ENCODE data around the gene CA12.

Gene CA12

DNA sequence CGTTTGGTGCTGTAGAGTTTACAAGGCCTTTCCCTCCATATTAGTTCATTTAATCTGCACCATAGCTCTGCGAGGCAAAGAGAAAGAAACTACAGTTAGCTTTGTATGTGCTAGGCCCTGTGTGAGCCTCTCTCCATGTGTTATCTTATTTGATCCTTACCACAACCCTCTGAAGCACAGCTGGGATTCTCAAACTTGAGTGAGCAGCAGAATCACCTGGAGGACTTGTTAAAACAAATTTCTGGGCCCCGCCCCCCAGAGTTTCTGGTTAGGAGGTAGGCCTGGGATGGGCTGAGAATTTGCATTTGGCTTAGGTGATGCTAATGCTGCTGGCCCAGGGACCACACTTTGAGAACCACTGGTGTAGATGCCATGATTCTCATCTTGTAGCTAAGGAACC, 12.3 kb downstream of the CA12 start:
- TF ChIP-seq, protein P1, sequence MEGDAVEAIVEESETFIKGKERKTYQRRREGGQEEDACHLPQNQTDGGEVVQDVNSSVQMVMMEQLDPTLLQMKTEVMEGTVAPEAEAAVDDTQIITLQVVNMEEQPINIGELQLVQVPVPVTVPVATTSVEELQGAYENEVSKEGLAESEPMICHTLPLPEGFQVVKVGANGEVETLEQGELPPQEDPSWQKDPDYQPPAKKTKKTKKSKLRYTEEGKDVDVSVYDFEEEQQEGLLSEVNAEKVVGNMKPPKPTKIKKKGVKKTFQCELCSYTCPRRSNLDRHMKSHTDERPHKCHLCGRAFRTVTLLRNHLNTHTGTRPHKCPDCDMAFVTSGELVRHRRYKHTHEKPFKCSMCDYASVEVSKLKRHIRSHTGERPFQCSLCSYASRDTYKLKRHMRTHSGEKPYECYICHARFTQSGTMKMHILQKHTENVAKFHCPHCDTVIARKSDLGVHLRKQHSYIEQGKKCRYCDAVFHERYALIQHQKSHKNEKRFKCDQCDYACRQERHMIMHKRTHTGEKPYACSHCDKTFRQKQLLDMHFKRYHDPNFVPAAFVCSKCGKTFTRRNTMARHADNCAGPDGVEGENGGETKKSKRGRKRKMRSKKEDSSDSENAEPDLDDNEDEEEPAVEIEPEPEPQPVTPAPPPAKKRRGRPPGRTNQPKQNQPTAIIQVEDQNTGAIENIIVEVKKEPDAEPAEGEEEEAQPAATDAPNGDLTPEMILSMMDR (conservative IDR thresholded peaks at IDR 0.05; ENCODE audit: low read length) = no peak
- TF ChIP-seq EZH2phosphoT487 (IDR thresholded peaks at IDR 0.05; ENCODE audit: borderline replicate concordance) = no peak
- H3K27me3 ChIP-seq (ENCODE audit: insufficient read depth, low read length, poor library complexity, severe bottlenecking) = no peaks in the 10 kb centered on the region
- no peaks in the 10 kb centered on the region for H3K79me2 ChIP-seq (ENCODE audit: insufficient read depth, low read length)
- H4K20me1 ChIP-seq (ENCODE audit: insufficient read depth, low read length, poor library complexity, severe bottlenecking) = no peaks in the 10 kb centered on the region
- H3F3A ChIP-seq (ENCODE audit: low read depth) = no peaks in the 10 kb centered on the region
- no peaks in the 10 kb centered on the region for H3K9me2 ChIP-seq (replicated peaks; ENCODE audit: low read depth, low read length)
- peaks cover 10% of the 10 kb centered on the region for H3K4me1 ChIP-seq (ENCODE audit: insufficient read depth, low read length, poor library complexity, severe bottlenecking)
- no peaks in the 10 kb centered on the region for H3K36me3 ChIP-seq (ENCODE audit: insufficient read depth, low read length)
- H3K9me3 ChIP-seq (ENCODE audit: insufficient read depth, low read depth, low read length) = no peaks in the 10 kb centered on the region
- no peak overlapping the region for H3K4me3 ChIP-seq (ENCODE audit: low read length, poor library complexity, severe bottlenecking)
- H2AFZ ChIP-seq (ENCODE audit: low read length) = peak overlapping the region; percentile 66
- H3K4me2 ChIP-seq (ENCODE audit: low read depth, low read length, poor library complexity, severe bottlenecking) = no peak overlapping the region
- H3K9ac ChIP-seq (ENCODE audit: low read depth, low read length, poor library complexity, severe bottlenecking) = no peak overlapping the region

DNA sequence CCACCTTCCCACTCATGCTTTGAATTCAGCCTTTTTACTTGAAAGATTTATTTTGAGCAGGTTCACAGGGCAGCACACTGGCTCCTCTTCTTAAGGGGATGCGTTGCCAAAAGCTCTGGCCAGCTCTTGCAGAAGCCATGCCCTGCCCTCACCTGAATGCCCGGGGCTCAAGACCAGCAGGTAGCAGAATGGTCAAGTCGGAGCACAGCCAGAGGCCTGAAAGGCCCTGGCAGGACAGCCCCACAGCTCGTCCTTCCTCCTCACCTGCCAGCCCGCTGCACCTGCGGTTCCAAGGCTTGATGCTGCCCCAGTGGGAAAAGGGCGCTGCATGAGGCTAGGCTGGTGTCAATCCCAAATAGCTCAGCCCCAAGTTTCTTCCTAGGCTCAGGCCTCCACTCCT, 13.1 kb downstream of the CA12 start:
- no peak overlapping the region for H3K9ac ChIP-seq (ENCODE audit: low read depth, low read length, poor library complexity, severe bottlenecking)
- no peaks in the 10 kb centered on the region for H3K9me2 ChIP-seq (replicated peaks; ENCODE audit: low read depth, low read length)
- no peaks in the 10 kb centered on the region for H3K27me3 ChIP-seq (ENCODE audit: insufficient read depth, low read length, poor library complexity, severe bottlenecking)
- no peaks in the 10 kb centered on the region for H3K9me3 ChIP-seq (ENCODE audit: insufficient read depth, low read depth, low read length)
- no peak overlapping the region for H3K4me2 ChIP-seq (ENCODE audit: low read depth, low read length, poor library complexity, severe bottlenecking)
- H3K36me3 ChIP-seq (ENCODE audit: insufficient read depth, low read length) = no peaks in the 10 kb centered on the region
- H4K20me1 ChIP-seq (ENCODE audit: insufficient read depth, low read length, poor library complexity, severe bottlenecking) = no peaks in the 10 kb centered on the region
- no peak overlapping the region; the same call in 1 of the 2 replicates for H2AFZ ChIP-seq (ENCODE audit: low read length)
- H3F3A ChIP-seq (ENCODE audit: low read depth) = no peaks in the 10 kb centered on the region
- no peak overlapping the region for H3K4me3 ChIP-seq (ENCODE audit: low read length, poor library complexity, severe bottlenecking)
- no peaks in the 10 kb centered on the region for H3K79me2 ChIP-seq (ENCODE audit: insufficient read depth, low read length)
- TF ChIP-seq, protein P1 (conservative IDR thresholded peaks at IDR 0.05; ENCODE audit: low read length) = no peak
- TF ChIP-seq EZH2phosphoT487 (IDR thresholded peaks at IDR 0.05; ENCODE audit: borderline replicate concordance) = no peak
- H3K4me1 ChIP-seq (ENCODE audit: insufficient read depth, low read length, poor library complexity, severe bottlenecking) = peaks cover 10% of the 10 kb centered on the region

DNA sequence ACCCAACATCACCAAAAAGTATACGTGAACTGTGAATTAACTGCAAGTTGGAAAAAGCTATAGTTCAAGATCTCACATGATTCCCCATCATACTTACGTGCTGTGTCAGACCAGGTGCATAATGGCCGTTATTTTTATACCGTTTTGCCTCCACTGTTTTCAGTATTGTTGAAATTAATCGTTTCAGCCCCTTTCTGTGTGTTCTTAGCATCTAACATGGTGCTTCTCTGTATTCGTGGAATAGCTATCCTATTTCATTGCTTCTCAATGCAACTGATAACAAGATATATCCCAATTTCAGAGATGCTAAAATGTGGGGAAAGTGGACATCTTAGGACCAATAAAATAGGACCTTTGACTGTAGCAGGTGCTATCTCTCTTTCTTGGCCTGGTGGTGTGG, 13.7 kb downstream of the CA12 start:
- no peak overlapping the region for H3K9ac ChIP-seq (ENCODE audit: low read depth, low read length, poor library complexity, severe bottlenecking)
- H3F3A ChIP-seq (ENCODE audit: low read depth) = no peaks in the 10 kb centered on the region

More for the DNA sequence above, 13.7 kb downstream of the CA12 start:
- Histone ChIP-seq H3K27me3 (ENCODE audit: insufficient read depth, low read length, poor library complexity, severe bottlenecking) (no peaks in the 10 kb centered on the region), H3K36me3 (ENCODE audit: insufficient read depth, low read length) (no peaks in the 10 kb centered on the region), H3K79me2 (ENCODE audit: insufficient read depth, low read length) (no peaks in the 10 kb centered on the region), H2AFZ (ENCODE audit: low read length) (no peak overlapping the region), H3K9me2 (replicated peaks; ENCODE audit: low read depth, low read length) (no peaks in the 10 kb centered on the region), H4K20me1 (ENCODE audit: insufficient read depth, low read length, poor library complexity, severe bottlenecking) (no peaks in the 10 kb centered on the region), H3K4me1 (ENCODE audit: insufficient read depth, low read length, poor library complexity, severe bottlenecking) (peaks cover 10% of the 10 kb centered on the region), H3K4me2 (ENCODE audit: low read depth, low read length, poor library complexity, severe bottlenecking) (no peak overlapping the region), H3K9me3 (ENCODE audit: insufficient read depth, low read depth, low read length) (no peaks in the 10 kb centered on the region), H3K4me3 (ENCODE audit: low read length, poor library complexity, severe bottlenecking) (no peak overlapping the region)
- TF ChIP-seq, protein P1 (conservative IDR thresholded peaks at IDR 0.05; ENCODE audit: low read length) = no peak
- no peak for TF ChIP-seq EZH2phosphoT487 (IDR thresholded peaks at IDR 0.05; ENCODE audit: borderline replicate concordance)
